Parathyroid adenoma (tissue), 2 donors: Measurements from ENCODE around the gene FNDC11.

Source experiments
- H2AFZ ChIP-seq: fragments of 300-600 bp; sonication (generic); one replicate; pipeline ENCODE4 v1.7.0; 2017; ENCODE audit warnings: antibody characterized with exemption, mild to moderate bottlenecking
- H3K27ac ChIP-seq: fragments of 300-600 bp; sonication (generic); one replicate; pipeline ENCODE4 v1.7.0; 2017
- H3K27me3 ChIP-seq: fragments of 300-600 bp; sonication (generic); one replicate; pipeline ENCODE4 v1.7.0; 2017; ENCODE audit warnings: low read length; ENCODE audit not compliant: control insufficient read depth, insufficient read depth
- H3K36me3 ChIP-seq: fragments of 300-600 bp; sonication (generic); one replicate; pipeline ENCODE4 v1.7.0; 2017; ENCODE audit warnings: low read length; ENCODE audit not compliant: control insufficient read depth, insufficient read depth
- H3K4me1 ChIP-seq: fragments of 300-600 bp; sonication (generic); one replicate; pipeline ENCODE4 v1.7.0; 2017; ENCODE audit warnings: control low read depth
- H3K4me2 ChIP-seq: fragments of 300-600 bp; sonication (generic); one replicate; pipeline ENCODE4 v1.7.0; 2017; ENCODE audit warnings: low read length
- H3K4me3 ChIP-seq: fragments of 300-600 bp; sonication (generic); one replicate; pipeline ENCODE4 v1.7.0; 2017; ENCODE audit warnings: low read depth, low read length
- H3K79me2 ChIP-seq: fragments of 300-600 bp; sonication (generic); one replicate; pipeline ENCODE4 v1.7.0; 2017; ENCODE audit warnings: control low read depth
- H3K9ac ChIP-seq: fragments of 300-600 bp; sonication (generic); one replicate; pipeline ENCODE4 v1.7.0; 2017; ENCODE audit warnings: mild to moderate bottlenecking
- H3K9me3 ChIP-seq: fragments of 300-600 bp; sonication (generic); one replicate; pipeline ENCODE4 v1.7.0; 2017; ENCODE audit warnings: low read length; ENCODE audit not compliant: control insufficient read depth
- TF ChIP-seq, protein P1 (sequence below): fragments of 300-600 bp; sonication (generic); IDR thresholded peaks from one replicate; pipeline ENCODE4 v1.7.0; 2017; ENCODE audit warnings: antibody characterized with exemption, mild to moderate bottlenecking
- donor health status: primary hyperparathyroidism.

FNDC11 gene

DNA sequence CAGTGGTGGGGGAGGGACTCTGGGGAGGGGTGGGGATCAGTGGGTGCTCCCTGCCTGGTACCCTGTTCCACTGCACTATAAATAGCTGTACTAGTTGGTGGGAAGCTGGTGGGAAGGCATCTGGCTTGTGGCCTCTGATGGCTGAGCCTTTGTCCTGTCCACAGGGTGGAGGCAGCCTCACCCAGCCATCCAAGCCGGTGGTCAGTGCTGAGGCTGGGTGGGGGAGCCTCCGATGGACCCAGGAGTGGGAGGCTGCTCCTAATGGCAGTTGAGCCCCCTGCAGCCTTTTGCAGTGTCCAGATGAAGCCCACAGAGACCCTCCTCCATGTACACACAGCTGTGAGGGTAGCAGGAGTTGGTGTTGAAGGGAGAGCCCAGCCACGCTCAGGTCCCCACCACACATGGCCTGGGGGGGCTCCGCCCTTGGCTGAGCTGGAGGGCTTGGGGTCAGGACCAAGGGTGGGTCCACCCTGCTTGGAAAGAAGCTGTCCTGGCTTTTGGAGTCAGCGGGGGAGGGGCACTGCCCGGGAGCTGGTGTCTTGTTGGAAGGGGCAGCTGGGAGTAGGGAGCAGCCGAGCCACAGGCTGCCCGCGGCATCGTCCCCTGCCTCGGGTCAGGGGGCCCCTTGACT lies 30.9 kb upstream of the FNDC11 start:
- no peak overlapping the region for H3K27ac ChIP-seq
- H3K4me3 ChIP-seq: no peak overlapping the region

DNA sequence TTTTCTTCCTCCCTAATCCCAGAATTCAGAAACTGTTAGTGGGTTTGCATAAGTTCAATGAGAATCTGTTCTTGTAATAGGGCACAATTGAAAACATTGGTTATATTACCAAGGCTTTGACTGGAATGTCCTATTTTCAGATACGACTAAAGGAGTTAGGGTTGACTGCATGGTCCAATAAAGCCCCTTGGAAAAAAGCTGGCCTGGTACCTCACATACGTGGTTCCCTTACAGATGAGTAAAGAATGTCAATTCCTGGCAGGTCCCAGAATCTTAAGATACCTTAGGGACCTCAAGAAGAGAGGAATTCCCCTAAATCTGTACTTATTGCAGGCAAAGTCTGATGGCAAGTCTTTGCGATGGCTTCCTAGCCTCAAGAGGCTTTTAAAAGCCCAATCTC lies 28.8 kb upstream of the FNDC11 start:
- no peaks in the 10 kb centered on the region for H3K79me2 ChIP-seq
- H3K4me2 ChIP-seq: no peak overlapping the region
- H3K27me3 ChIP-seq: no peaks in the 10 kb centered on the region
- no peaks in the 10 kb centered on the region for H3K36me3 ChIP-seq
- no peak overlapping the region for H3K9ac ChIP-seq
- H3K4me3 ChIP-seq: no peak overlapping the region
- H3K27ac ChIP-seq: no peak overlapping the region
- TF ChIP-seq, protein P1, sequence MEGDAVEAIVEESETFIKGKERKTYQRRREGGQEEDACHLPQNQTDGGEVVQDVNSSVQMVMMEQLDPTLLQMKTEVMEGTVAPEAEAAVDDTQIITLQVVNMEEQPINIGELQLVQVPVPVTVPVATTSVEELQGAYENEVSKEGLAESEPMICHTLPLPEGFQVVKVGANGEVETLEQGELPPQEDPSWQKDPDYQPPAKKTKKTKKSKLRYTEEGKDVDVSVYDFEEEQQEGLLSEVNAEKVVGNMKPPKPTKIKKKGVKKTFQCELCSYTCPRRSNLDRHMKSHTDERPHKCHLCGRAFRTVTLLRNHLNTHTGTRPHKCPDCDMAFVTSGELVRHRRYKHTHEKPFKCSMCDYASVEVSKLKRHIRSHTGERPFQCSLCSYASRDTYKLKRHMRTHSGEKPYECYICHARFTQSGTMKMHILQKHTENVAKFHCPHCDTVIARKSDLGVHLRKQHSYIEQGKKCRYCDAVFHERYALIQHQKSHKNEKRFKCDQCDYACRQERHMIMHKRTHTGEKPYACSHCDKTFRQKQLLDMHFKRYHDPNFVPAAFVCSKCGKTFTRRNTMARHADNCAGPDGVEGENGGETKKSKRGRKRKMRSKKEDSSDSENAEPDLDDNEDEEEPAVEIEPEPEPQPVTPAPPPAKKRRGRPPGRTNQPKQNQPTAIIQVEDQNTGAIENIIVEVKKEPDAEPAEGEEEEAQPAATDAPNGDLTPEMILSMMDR: no peak
- no peak overlapping the region for H2AFZ ChIP-seq
- peaks cover 8% of the 10 kb centered on the region for H3K4me1 ChIP-seq
- no peaks in the 10 kb centered on the region for H3K9me3 ChIP-seq

More for the DNA sequence above, 30.9 kb upstream of the FNDC11 start:
- TF ChIP-seq, protein P1: no peak
- Histone ChIP-seq H3K4me1 (peaks cover 8% of the 10 kb centered on the region), H3K79me2 (no peaks in the 10 kb centered on the region), H3K9me3 (no peaks in the 10 kb centered on the region), H3K27me3 (no peaks in the 10 kb centered on the region), H3K9ac (no peak overlapping the region), H2AFZ (no peak overlapping the region), H3K36me3 (no peaks in the 10 kb centered on the region), H3K4me2 (no peak overlapping the region)

DNA sequence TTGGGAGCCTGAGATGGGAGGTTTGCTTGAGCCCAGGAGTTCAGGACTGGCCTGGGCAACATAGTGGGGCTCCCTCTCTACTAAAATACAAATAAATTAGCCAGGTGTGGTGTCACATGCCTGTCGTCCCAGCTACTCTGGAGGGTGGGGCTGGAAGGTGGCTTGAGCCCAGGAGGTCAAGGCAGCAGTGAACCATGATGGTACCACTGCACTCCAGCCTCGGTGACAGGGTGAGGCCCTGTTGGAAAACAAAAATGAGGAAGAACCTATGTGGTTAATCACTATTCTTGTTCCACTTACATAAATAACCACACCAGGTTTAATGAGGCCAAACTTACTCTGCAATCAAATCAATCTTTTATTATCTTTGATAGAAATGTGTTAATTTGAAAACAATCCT lies 28.0 kb upstream of the FNDC11 start:
- Histone ChIP-seq H3K27ac (no peak overlapping the region), H3K27me3 (no peaks in the 10 kb centered on the region), H3K9ac (no peak overlapping the region), H2AFZ (no peak overlapping the region), H3K9me3 (no peaks in the 10 kb centered on the region), H3K4me2 (no peak overlapping the region), H3K4me3 (no peak overlapping the region), H3K4me1 (peaks cover 8% of the 10 kb centered on the region), H3K79me2 (no peaks in the 10 kb centered on the region), H3K36me3 (no peaks in the 10 kb centered on the region)
- TF ChIP-seq, protein P1: no peak

GRCh38 chr20:63527184-63527583 lies 26.8 kb upstream of the FNDC11 start:
- TF ChIP-seq, protein P1: no peak
- Histone ChIP-seq H2AFZ (no peak overlapping the region), H3K36me3 (no peaks in the 10 kb centered on the region), H3K79me2 (no peaks in the 10 kb centered on the region), H3K4me3 (no peak overlapping the region), H3K9me3 (no peaks in the 10 kb centered on the region), H3K9ac (no peak overlapping the region), H3K4me2 (no peak overlapping the region), H3K27me3 (no peaks in the 10 kb centered on the region), H3K27ac (no peak overlapping the region), H3K4me1 (peaks cover 2% of the 10 kb centered on the region)

DNA sequence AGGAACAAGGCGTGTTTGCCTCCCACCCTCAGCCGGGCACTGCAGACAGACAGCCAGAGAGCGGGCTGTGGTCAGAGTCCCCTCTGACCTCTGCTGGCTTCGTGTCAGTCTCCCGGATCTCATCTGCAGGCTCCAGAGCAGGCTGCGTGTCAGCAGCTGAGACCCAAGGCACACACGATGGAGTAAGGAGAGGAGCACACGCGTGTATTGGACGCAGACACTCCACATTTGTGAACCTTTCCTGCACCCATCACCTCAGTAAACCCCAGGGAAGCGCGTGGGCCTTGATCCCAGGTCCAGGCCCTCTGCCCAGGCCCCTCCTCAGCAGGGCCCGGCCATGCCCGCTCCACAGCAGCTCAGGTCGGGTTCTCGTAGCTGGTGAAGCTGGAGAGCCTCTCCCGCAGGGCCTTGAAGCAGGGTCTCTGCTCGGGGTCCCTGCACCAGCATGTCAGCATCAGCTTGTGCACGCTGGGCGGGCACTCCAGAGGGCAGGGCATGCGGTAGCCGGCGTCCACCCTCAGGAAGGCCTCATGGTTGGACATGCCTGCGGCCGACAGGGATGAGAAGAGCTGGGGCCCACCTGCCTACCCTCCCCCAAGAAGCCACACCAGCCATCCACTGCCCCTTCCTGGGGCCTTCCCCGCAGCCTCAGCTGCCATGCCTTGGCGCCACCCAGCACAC lies 24.6 kb upstream of the FNDC11 start:
- H3K36me3 ChIP-seq: no peaks in the 10 kb centered on the region
- H3K27me3 ChIP-seq: no peaks in the 10 kb centered on the region
- no peak overlapping the region for H2AFZ ChIP-seq
- no peaks in the 10 kb centered on the region for H3K4me1 ChIP-seq
- H3K27ac ChIP-seq: no peak overlapping the region
- no peaks in the 10 kb centered on the region for H3K9me3 ChIP-seq
- no peak overlapping the region for H3K4me2 ChIP-seq
- no peaks in the 10 kb centered on the region for H3K79me2 ChIP-seq
- no peak overlapping the region for H3K9ac ChIP-seq
- TF ChIP-seq, protein P1: no peak
- no peak overlapping the region for H3K4me3 ChIP-seq
